ENCODE data around the gene ORC3. TPM values are rescaled to one million over a fixed set of nuclear protein-coding genes. Genes with fewer than 3 reads are reported as not detected.
A peak's percentile ranks its signal among the peaks of the same experiment; 100 is the strongest.

The ORC3 gene
- total and polyA plus RNA-seq, 4 experiments from 2014 or later = 30.4 to 41.9 (median 34.2) TPM

DNA sequence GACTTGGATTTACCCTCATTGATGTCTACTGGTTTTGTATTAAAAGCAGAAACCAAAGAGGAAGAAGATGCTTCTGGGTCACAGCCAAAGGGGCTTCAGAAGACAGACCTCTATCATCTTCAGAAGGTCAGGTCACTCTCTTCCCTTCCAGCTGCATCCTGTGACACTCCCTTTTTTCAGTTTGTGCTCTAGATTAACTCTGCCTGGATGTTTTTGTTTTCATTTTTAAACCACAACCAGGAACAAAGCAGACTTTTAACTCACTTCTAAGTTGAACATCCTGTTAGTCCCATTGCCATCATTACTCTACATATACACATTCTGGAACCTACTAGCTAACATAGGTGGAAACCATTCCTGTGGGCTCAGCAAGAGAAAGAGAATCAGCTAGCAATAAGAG lies 66.9 kb downstream of the ORC3 start:
- peaks cover 0 to 3% (median 0%) of the 10 kb centered on the region in 8 donors for H3K9me3 Mint-ChIP-seq
- peaks cover 34% of the 10 kb centered on the region for H3K4me1 ChIP-seq (ENCODE audit: insufficient read depth, low read length)
- peaks cover 14 to 52% (median 35%) of the 10 kb centered on the region in 4 donors for H3K4me1 Mint-ChIP-seq
- no peaks in the 10 kb centered on the region for H3K27me3 ChIP-seq (ENCODE audit: insufficient read depth, low read length)
- peaks cover 40 to 62% of the 10 kb centered on the region in 2 donors for H3K36me3 Mint-ChIP-seq
- intact Hi-C loops (cut with micrococcal nuclease) = loop anchor here (5.0 kb wide), 1 partner anchor 45 kb away; the partner anchor contains the start of gene AKIRIN2
- H3K27ac ChIP-seq (ENCODE audit: low read depth, low read length) = no peak overlapping the region
- ChIA-PET POLR2A (ENCODE audit: partially characterized antibody) (interaction anchor here (1.0 to 1.8 kb wide), 5 partner anchors 12 to 85 kb away, joined by 3 to 6 read pairs (median 4); partner anchors contain the start of gene AKIRIN2), CTCF (ENCODE audit: partially characterized antibody) (interaction anchor here (0.7 to 1.5 kb wide), 3 partner anchors 13 to 797 kb away, joined by 3 to 4 read pairs (median 3); no protein-coding TSS in a partner anchor)
- H3K9me3 ChIP-seq (ENCODE audit: control insufficient read depth in 1 of 2, low read length in 2 of 2) = no peaks in the 10 kb centered on the region
- H3K27me3 Mint-ChIP-seq = no peaks in the 10 kb centered on the region
- H3K27ac Mint-ChIP-seq = peak overlapping the region in 6 of 7 donors; percentile 17 to 81 (median 56)
- H3K4me3 ChIP-seq (ENCODE audit: low read length in 2 of 2) = no peak overlapping the region
- peak overlapping the region in 7 of 8 donors; percentile 7 to 63 (median 33) for H3K4me3 Mint-ChIP-seq
- peak in 4 of 5 donors; percentile 7 to 40 (median 30) for DNase-seq
- H3K36me3 ChIP-seq (ENCODE audit: insufficient read depth, low read length) = no peaks in the 10 kb centered on the region

- intact Hi-C loops (cut with micrococcal nuclease) = loop anchor here (5.0 kb wide), 1 partner anchor 44 kb away; the partner anchor contains the start of gene AKIRIN2
- no peaks in the 10 kb centered on the region for H3K27me3 ChIP-seq (ENCODE audit: insufficient read depth, low read length)
- H3K4me3 ChIP-seq (ENCODE audit: low read length in 2 of 2) = no peak overlapping the region
- Mint-ChIP-seq H3K4me3 (peak overlapping the region in 1 of 8 donors; percentile 26), H3K4me1 (peaks cover 9 to 37% (median 23%) of the 10 kb centered on the region in 4 donors), H3K27ac (peak overlapping the region in 1 of 7 donors; percentile 82), H3K36me3 (peaks cover 36 to 56% of the 10 kb centered on the region in 2 donors), H3K9me3 (no peaks in the 10 kb centered on the region), H3K27me3 (no peaks in the 10 kb centered on the region)
- no peak for DNase-seq
- ChIA-PET CTCF (ENCODE audit: partially characterized antibody) (interaction anchor here (1.1 to 1.2 kb wide), 3 partner anchors 9 to 41 kb away, joined by 3 read pairs; no protein-coding TSS in a partner anchor), POLR2A (ENCODE audit: partially characterized antibody) (no interaction called here)
- H3K36me3 ChIP-seq (ENCODE audit: insufficient read depth, low read length) = peaks cover 3% of the 10 kb centered on the region
- no peak overlapping the region for H3K27ac ChIP-seq (ENCODE audit: low read depth, low read length)
- H3K9me3 ChIP-seq (ENCODE audit: control insufficient read depth in 1 of 2, low read length in 2 of 2) = no peaks in the 10 kb centered on the region
- peaks cover 24% of the 10 kb centered on the region for H3K4me1 ChIP-seq (ENCODE audit: insufficient read depth, low read length)
Measured at GRCh38 chr6:87658516-87658915, 68.6 kb downstream of the ORC3 start.

GRCh38 chr6:87660226-87660911 lies 70.4 kb downstream of the ORC3 start:
- H3K4me1 Mint-ChIP-seq = peaks cover 6 to 21% (median 16%) of the 10 kb centered on the region in 4 donors
- CTCF ChIA-PET (ENCODE audit: partially characterized antibody) = interaction anchor here (0.6 kb wide), 1 partner anchor 10 kb away, joined by 4 read pairs; no protein-coding TSS in a partner anchor

GRCh38 chr6:87661016-87661415 lies 71.1 kb downstream of the ORC3 start:
- peaks cover 17% of the 10 kb centered on the region for H3K4me1 ChIP-seq (ENCODE audit: insufficient read depth, low read length)
- Mint-ChIP-seq H3K36me3 (peaks cover 31 to 48% of the 10 kb centered on the region in 2 donors), H3K4me1 (peaks cover 6 to 21% (median 16%) of the 10 kb centered on the region in 4 donors), H3K4me3 (no peak overlapping the region), H3K27me3 (no peaks in the 10 kb centered on the region), H3K27ac (peak overlapping the region in 3 of 7 donors; percentile 6 to 67 (median 55)), H3K9me3 (no peaks in the 10 kb centered on the region)
- H3K4me3 ChIP-seq (ENCODE audit: low read length in 2 of 2) = no peak overlapping the region
- H3K9me3 ChIP-seq (ENCODE audit: control insufficient read depth in 1 of 2, low read length in 2 of 2) = no peaks in the 10 kb centered on the region
- DNase-seq = no peak
- H3K27me3 ChIP-seq (ENCODE audit: insufficient read depth, low read length) = no peaks in the 10 kb centered on the region
- intact Hi-C loops (cut with micrococcal nuclease) = no loop called here
- ChIA-PET CTCF (ENCODE audit: partially characterized antibody) (no interaction called here), POLR2A (ENCODE audit: partially characterized antibody) (interaction anchor here (1.2 kb wide), 1 partner anchor 36 kb away, joined by 3 read pairs; no protein-coding TSS in a partner anchor)
- H3K27ac ChIP-seq (ENCODE audit: low read depth, low read length) = no peak overlapping the region
- peaks cover 3% of the 10 kb centered on the region for H3K36me3 ChIP-seq (ENCODE audit: insufficient read depth, low read length)

More at GRCh38 chr6:87660226-87660911, 70.4 kb downstream of the ORC3 start:
- DNase-seq = no peak
- no peaks in the 10 kb centered on the region for H3K9me3 ChIP-seq (ENCODE audit: control insufficient read depth in 1 of 2, low read length in 2 of 2)
- H3K4me3 Mint-ChIP-seq = no peak overlapping the region
- intact Hi-C loops (cut with micrococcal nuclease) = no loop called here
- peaks cover 21% of the 10 kb centered on the region for H3K4me1 ChIP-seq (ENCODE audit: insufficient read depth, low read length)
- H3K9me3 Mint-ChIP-seq = no peaks in the 10 kb centered on the region
- H3K27me3 ChIP-seq (ENCODE audit: insufficient read depth, low read length) = no peaks in the 10 kb centered on the region
- peaks cover 3% of the 10 kb centered on the region for H3K36me3 ChIP-seq (ENCODE audit: insufficient read depth, low read length)
- H3K27ac ChIP-seq (ENCODE audit: low read depth, low read length) = no peak overlapping the region
- no peak overlapping the region for H3K4me3 ChIP-seq (ENCODE audit: low read length in 2 of 2)
- peaks cover 31 to 48% of the 10 kb centered on the region in 2 donors for H3K36me3 Mint-ChIP-seq
- POLR2A ChIA-PET (ENCODE audit: partially characterized antibody) = interaction anchor here (0.8 to 1.2 kb wide), 2 partner anchors 36 to 162 kb away, joined by 3 read pairs; no protein-coding TSS in a partner anchor
- peak overlapping the region in 5 of 7 donors; percentile 6 to 43 (median 9) for H3K27ac Mint-ChIP-seq
- no peaks in the 10 kb centered on the region for H3K27me3 Mint-ChIP-seq

GRCh38 chr6:87661503-87661902 lies 71.6 kb downstream of the ORC3 start:
- DNase-seq = no peak
- Histone ChIP-seq H3K27me3 (ENCODE audit: insufficient read depth, low read length) (no peaks in the 10 kb centered on the region), H3K4me3 (ENCODE audit: low read length in 2 of 2) (no peak overlapping the region), H3K36me3 (ENCODE audit: insufficient read depth, low read length) (peaks cover 3% of the 10 kb centered on the region), H3K27ac (ENCODE audit: low read depth, low read length) (no peak overlapping the region), H3K9me3 (ENCODE audit: control insufficient read depth in 1 of 2, low read length in 2 of 2) (no peaks in the 10 kb centered on the region), H3K4me1 (ENCODE audit: insufficient read depth, low read length) (peaks cover 14% of the 10 kb centered on the region)
- no peaks in the 10 kb centered on the region for H3K27me3 Mint-ChIP-seq
- H3K27ac Mint-ChIP-seq = peak overlapping the region in 3 of 7 donors; percentile 12 to 67 (median 55)
- no peaks in the 10 kb centered on the region for H3K9me3 Mint-ChIP-seq
- peaks cover 6 to 18% (median 13%) of the 10 kb centered on the region in 4 donors for H3K4me1 Mint-ChIP-seq
- H3K4me3 Mint-ChIP-seq = no peak overlapping the region
- intact Hi-C loops (cut with micrococcal nuclease) = no loop called here
- peaks cover 33 to 50% of the 10 kb centered on the region in 2 donors for H3K36me3 Mint-ChIP-seq
- CTCF ChIA-PET (ENCODE audit: partially characterized antibody) = no interaction called here
- POLR2A ChIA-PET (ENCODE audit: partially characterized antibody) = interaction anchor here (1.2 kb wide), 1 partner anchor 35 kb away, joined by 3 read pairs; no protein-coding TSS in a partner anchor

GRCh38 chr6:87663434-87663833 lies 73.5 kb downstream of the ORC3 start:
- Histone ChIP-seq H3K4me1 (ENCODE audit: insufficient read depth, low read length) (no peaks in the 10 kb centered on the region), H3K4me3 (ENCODE audit: low read length in 2 of 2) (no peak overlapping the region), H3K27me3 (ENCODE audit: insufficient read depth, low read length) (no peaks in the 10 kb centered on the region), H3K36me3 (ENCODE audit: insufficient read depth, low read length) (peaks cover 3% of the 10 kb centered on the region), H3K27ac (ENCODE audit: low read depth, low read length) (no peak overlapping the region), H3K9me3 (ENCODE audit: control insufficient read depth in 1 of 2, low read length in 2 of 2) (no peaks in the 10 kb centered on the region)
- no peak overlapping the region for H3K4me3 Mint-ChIP-seq
- ChIA-PET POLR2A (ENCODE audit: partially characterized antibody) (no interaction called here), CTCF (ENCODE audit: partially characterized antibody) (interaction anchor here (1.4 kb wide), 1 partner anchor 10 kb away, joined by 5 read pairs; no protein-coding TSS in a partner anchor)
- intact Hi-C loops (cut with micrococcal nuclease) = no loop called here
- H3K27ac Mint-ChIP-seq = peak overlapping the region in 3 of 7 donors; percentile 18 to 50 (median 45)
- H3K27me3 Mint-ChIP-seq = no peaks in the 10 kb centered on the region
- no peaks in the 10 kb centered on the region for H3K9me3 Mint-ChIP-seq
- H3K36me3 Mint-ChIP-seq = peaks cover 39 to 41% of the 10 kb centered on the region in 2 donors
- DNase-seq = no peak
- H3K4me1 Mint-ChIP-seq = peaks cover 0 to 5% (median 0%) of the 10 kb centered on the region in 4 donors

- intact Hi-C loops (cut with micrococcal nuclease) = no loop called here
- no peaks in the 10 kb centered on the region for H3K9me3 Mint-ChIP-seq
- no peak for DNase-seq
- H3K4me3 ChIP-seq (ENCODE audit: low read length in 2 of 2) = no peak overlapping the region
- ChIA-PET POLR2A (ENCODE audit: partially characterized antibody) (no interaction called here), CTCF (ENCODE audit: partially characterized antibody) (no interaction called here)
- H3K4me1 Mint-ChIP-seq = peaks cover 0 to 13% (median 0%) of the 10 kb centered on the region in 4 donors
- no peaks in the 10 kb centered on the region for H3K27me3 ChIP-seq (ENCODE audit: insufficient read depth, low read length)
- H3K27me3 Mint-ChIP-seq = no peaks in the 10 kb centered on the region
- H3K4me3 Mint-ChIP-seq = no peak overlapping the region
- no peak overlapping the region for H3K27ac ChIP-seq (ENCODE audit: low read depth, low read length)
- no peaks in the 10 kb centered on the region for H3K9me3 ChIP-seq (ENCODE audit: control insufficient read depth in 1 of 2, low read length in 2 of 2)
- peak overlapping the region in 2 of 7 donors; percentile 23 to 42 for H3K27ac Mint-ChIP-seq
- H3K36me3 ChIP-seq (ENCODE audit: insufficient read depth, low read length) = peaks cover 3% of the 10 kb centered on the region
- no peaks in the 10 kb centered on the region for H3K4me1 ChIP-seq (ENCODE audit: insufficient read depth, low read length)
- H3K36me3 Mint-ChIP-seq = peaks cover 34% of the 10 kb centered on the region in 2 donors
Measured at GRCh38 chr6:87664921-87665485, 75.1 kb downstream of the ORC3 start.

Measured in CD4-positive, alpha-beta memory T cell (primary cell).